ENCODE measurements around the gene ZIC2.

DNA sequence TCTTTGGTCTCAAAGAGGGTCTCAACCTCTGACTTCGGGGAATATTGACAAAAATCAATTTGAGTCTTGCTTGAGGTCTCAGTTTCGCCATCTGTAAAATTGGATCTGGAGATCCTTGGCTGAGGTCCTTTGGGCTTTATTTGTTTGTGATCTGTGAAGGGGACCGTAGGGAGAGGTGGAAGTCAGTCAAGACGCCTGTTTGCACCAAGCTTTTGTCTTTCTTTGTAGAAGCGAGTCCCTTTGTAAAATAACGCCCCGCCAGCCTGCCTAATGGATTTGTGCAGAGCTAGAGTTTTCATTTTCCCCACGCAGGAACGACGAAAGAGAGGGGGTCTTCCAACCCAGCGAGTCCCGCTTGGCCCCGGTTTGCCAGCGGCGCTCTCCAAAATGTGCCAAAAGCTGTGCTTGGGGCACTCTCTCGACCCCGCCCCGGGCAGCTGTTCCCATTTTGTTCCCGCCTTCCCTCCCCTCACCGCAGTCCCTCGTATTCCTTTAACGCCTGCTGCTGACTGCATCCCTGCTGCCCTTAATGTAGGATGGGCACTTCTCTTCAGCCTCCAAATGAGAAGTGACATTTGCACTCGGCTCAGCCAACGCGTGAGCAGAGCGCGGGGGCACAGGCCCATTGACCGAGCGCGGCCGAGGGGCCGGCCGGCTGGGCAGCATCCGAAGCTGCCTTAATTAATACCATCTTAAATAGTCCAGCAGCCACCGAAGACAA, 23.0 kb upstream of the ZIC2 start:
- TF ChIP-seq ZFHX2 (tag by site-specific recombination; conservative IDR thresholded peaks at IDR 0.05) (no peak), CTCF (tag by site-specific recombination; IDR thresholded peaks at IDR 0.05) (no peak), ZNF558 (tag by site-specific recombination; IDR thresholded peaks at IDR 0.05) (no peak), ZNF626 (tag by site-specific recombination; IDR thresholded peaks at IDR 0.05) (no peak), ZNF571 (tag by site-specific recombination; IDR thresholded peaks at IDR 0.05) (no peak), ZNF19 (tag by site-specific recombination; IDR thresholded peaks at IDR 0.05; ENCODE audit: low read depth) (no peak), ELK4 (IDR thresholded peaks at IDR 0.05; ENCODE audit: borderline replicate concordance, low read depth, low read length) (no peak), ZEB2 (tag by site-specific recombination; IDR thresholded peaks at IDR 0.05) (no peak), ATF2 (tag by site-specific recombination; IDR thresholded peaks at IDR 0.05; ENCODE audit: low read depth) (no peak), ZSCAN4 (tag by site-specific recombination; IDR thresholded peaks at IDR 0.05) (no peak), RBAK (tag by site-specific recombination; IDR thresholded peaks at IDR 0.05) (no peak)
- TF ChIP-seq, protein P1, sequence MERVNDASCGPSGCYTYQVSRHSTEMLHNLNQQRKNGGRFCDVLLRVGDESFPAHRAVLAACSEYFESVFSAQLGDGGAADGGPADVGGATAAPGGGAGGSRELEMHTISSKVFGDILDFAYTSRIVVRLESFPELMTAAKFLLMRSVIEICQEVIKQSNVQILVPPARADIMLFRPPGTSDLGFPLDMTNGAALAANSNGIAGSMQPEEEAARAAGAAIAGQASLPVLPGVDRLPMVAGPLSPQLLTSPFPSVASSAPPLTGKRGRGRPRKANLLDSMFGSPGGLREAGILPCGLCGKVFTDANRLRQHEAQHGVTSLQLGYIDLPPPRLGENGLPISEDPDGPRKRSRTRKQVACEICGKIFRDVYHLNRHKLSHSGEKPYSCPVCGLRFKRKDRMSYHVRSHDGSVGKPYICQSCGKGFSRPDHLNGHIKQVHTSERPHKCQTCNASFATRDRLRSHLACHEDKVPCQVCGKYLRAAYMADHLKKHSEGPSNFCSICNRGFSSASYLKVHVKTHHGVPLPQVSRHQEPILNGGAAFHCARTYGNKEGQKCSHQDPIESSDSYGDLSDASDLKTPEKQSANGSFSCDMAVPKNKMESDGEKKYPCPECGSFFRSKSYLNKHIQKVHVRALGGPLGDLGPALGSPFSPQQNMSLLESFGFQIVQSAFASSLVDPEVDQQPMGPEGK (tag by site-specific recombination; IDR thresholded peaks at IDR 0.05): no peak
- TF ChIP-seq, protein P2, sequence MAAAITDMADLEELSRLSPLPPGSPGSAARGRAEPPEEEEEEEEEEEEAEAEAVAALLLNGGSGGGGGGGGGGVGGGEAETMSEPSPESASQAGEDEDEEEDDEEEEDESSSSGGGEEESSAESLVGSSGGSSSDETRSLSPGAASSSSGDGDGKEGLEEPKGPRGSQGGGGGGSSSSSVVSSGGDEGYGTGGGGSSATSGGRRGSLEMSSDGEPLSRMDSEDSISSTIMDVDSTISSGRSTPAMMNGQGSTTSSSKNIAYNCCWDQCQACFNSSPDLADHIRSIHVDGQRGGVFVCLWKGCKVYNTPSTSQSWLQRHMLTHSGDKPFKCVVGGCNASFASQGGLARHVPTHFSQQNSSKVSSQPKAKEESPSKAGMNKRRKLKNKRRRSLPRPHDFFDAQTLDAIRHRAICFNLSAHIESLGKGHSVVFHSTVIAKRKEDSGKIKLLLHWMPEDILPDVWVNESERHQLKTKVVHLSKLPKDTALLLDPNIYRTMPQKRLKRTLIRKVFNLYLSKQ (tag by site-specific recombination; IDR thresholded peaks at IDR 0.05; ENCODE audit: borderline replicate concordance): no peak
